ENCODE measurements around the gene BRINP1.

DNA sequence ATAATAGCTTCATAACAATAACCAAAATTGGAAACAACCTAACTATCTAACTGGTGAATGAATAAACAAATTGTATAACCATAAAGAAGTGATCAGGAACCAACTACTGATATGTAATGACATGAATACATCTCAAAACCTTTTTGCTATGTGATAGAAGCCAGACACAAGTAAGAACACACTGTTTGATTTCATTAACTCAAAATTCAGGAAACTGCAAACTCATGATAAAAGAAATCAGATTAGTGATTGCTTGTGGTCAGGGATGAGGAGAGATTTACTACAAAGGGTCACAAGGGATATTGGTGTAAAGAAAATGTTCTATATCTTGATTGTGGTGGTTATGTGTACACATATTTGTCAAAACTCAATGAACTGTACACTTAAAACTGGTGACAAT, 22.6 kb upstream of the BRINP1 start:
- TF ChIP-seq CTCF (conservative IDR thresholded peaks at IDR 0.05 in 1 of 2, IDR thresholded peaks at IDR 0.05 in 1 of 2; ENCODE audit: low read depth in 1 of 2, low read length in 2 of 2) (no peak), EZH2 (IDR thresholded peaks at IDR 0.05; ENCODE audit: low read length, missing control alignments) (no peak)

All from fibroblast of lung (primary cell).